ENCODE measurements around the gene CARD11.

Gene CARD11

DNA sequence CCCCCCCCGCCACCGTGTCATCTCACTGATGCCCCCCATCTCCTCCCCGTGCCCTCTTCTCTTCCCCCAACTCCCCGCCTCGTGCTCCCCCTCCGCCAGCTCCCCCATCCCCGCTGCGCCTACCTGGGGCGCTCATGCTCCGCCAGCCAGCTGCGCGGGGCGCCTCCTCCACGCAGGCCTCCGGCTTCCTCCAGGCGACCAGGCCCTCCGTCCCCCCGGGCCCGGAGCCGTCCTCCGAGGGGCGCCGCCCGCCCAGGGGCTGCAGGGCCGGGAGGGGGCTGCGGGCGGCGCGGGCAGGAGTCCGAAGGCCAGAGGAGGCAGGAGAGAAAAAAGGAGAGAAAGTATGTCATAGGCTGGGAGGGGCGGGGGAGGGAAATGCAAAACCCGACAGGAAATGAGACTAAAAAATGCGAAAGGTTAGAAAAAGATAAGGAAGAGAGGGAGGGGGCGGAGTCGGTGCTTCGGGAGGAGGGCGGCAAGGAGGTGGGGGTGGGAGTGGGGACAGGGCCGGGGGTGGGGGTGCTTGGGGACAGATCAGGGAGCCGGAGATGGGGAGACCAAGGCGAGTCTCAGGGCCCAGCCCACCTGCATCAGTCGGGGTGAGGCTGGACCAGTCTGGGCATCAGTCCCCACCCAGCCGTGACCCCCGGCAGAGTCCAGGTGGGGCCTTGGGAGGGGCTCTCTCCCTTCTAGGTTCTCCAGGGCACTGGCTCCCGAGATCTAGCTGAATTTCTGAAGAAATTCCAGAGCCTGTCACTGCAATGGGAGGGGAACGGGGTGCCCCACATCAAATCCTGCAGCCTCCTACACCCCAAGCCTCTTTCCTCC lies at the start of gene CARD11:
Gene CARD11 (minus strand): TSS at position 324 of the 828 bp plus-strand sequence. CDS start 85,361 bp downstream, outside the sequence.
- DNase-seq = no peak

GRCh38 chr7:3092468-3092867 lies 48.8 kb upstream of the CARD11 start:
- DNase-seq = no peak

DNA sequence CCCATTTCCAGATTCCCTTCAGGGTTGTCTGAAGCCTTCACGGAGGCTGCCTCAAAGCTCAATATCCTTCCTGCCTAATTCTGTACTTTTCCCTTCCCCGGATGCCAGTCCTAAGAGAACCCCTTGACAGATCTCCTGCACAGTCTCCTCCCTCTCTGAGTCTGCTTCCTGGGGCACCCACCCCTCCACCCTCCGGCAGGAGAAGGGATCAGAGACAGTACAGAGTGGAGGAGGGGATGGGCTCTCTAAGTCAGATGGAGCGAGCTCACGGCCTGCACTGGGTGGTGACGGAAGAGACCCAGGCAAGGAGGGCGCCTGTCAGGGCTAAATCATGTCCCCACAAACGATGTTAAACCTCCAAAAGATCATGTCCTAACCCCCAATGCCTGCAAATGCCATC lies 48.0 kb upstream of the CARD11 start:
- no peak for DNase-seq

- no peak for DNase-seq
Observed at GRCh38 chr7:3089493-3089892, 45.8 kb upstream of the CARD11 start.

DNA sequence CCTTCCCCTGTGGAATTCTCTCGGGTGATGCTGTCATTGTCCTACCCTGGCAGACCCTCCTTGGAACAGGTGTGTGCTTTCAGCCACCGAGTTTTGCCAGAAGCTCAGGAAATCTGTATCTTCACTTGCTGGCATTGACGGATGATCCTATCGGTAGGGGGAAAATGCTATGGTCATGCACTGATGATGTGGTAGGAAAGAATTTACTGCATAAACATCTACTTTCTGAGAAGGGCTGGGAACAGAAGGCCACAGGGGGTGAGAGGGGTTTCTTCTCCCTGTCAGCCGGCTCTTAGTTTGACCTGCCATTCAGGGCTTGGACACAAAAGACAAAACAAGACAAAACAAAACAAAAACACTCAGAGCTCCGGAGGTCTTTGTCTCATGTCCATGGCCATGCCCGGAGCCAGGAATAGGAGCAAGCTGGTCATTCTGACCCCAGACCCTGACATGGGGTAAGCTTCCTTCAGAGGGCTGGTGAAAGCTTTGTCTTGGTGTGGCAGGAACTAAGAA lies 43.6 kb upstream of the CARD11 start:
- no peak for DNase-seq

- no peak for DNase-seq
Observed at GRCh38 chr7:3083350-3083749, 39.7 kb upstream of the CARD11 start.

DNA sequence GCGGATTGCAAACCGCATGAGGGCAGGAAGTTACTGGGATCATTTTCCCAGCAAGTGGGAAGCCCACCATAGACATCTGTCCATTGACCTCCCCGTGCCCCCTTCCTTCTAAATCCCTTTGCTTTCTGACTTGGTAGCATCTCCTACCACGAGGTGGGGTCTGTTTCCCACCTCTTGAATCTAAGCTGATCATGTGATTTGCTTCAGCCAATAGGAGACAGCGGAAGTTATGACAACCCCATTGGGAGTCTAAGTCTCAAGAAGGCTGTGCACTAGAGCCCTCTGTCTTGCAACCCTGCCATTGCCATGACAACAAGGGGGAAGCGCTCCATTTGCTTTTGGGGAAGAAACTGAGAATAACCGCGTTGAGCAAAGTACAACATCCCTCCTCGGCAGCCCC lies 39.2 kb upstream of the CARD11 start:
- no peak for DNase-seq

DNA sequence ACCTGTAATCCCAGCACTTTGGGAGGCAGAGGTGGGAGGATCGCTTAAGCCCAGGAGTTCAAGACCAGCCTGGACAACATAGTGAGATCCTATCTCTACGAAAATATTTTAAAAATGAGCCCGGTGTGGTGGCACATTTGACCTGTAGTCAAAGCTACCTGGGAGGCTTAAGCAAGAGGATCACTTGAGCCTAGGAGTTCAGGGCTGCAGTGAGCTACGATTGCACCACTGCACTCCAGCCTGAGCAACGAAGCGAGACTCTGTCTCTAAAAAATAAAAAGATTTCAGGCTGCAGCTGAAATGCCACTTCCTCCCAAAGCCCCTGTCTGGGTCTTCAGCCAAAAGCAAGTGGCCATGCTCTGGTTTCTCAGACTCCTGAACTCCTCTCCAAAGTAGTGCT lies 38.7 kb upstream of the CARD11 start:
- DNase-seq = no peak

GRCh38 chr7:3080106-3080505 lies 36.4 kb upstream of the CARD11 start:
- DNase-seq = no peak

DNA sequence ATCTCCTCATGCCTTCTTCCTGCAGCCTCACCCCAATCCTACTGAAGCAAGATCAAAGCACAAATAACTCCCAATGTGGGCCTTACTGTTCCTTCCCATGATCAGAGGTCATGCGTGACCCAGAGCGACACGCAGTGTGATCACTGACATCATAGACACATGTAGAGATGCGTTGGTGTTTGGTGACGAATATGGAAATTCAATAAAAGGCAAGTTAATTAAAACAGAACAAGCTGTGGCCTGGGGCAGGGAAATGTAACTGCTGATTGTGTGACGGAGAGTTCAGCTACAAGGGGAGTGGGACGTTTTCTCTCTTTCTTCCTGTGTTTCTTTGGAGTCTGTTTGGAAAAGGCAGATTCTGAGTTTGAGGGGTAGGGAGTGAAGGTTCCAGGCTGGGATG lies 34.8 kb upstream of the CARD11 start:
- DNase-seq = no peak

DNA sequence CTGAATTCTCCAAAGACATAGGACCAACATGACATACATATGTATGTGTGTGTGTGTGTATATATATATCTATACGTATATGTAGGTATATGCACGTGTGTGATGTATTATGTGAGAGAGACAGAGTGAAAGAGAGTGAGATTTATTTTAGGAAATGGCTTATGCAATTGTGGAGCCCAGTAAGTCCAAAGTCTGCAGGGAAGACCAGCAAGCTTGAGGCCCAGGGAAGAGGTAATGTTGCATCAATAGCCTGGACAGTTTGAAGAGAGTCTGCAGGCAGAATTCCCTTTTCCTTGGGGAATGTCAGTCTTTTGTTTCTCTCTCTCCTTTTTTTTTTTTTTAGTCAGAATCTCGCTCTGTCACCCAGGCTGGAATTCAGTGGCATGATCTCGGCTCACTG lies 33.0 kb upstream of the CARD11 start:
- no peak for DNase-seq

DNA sequence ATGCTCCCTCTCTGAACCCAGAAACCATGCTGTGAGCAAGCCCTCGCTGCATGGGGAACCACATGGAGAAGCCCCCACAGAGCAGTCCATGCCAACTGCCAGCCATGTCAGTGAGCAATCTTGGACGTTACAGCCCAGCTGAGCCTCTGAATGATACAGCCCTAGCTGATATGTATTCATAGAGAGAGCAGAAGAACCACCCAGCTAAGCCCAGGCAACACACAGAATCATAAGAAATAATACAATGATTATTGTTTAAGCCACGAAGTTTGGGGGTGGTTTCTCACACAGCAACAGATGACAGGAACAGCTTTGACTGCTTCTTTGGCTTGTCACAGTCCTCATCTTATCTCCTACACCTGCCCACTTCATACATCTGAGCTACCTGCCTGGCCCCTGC lies 32.5 kb upstream of the CARD11 start:
- DNase-seq = no peak

DNA sequence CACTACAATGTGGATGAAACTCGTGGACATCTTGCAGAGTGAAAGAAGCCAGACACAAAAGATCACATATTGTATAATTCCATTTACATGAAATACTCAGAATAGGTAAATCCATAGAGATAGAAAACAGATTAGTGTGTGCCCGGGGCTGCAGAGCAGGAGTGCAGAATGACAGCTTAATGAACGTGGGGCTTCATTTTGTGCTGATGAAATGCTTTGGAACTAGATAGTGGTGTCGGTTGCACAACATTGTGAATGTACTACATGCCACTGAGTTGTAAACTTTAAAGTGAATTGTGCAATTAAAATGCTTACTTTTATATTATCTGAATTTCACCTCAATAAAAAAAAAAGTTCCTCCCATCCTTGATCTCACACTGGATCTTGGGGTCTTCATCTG lies 31.8 kb upstream of the CARD11 start:
- DNase-seq = no peak

GRCh38 chr7:3074459-3074821 lies 30.8 kb upstream of the CARD11 start:
- no peak for DNase-seq

DNA sequence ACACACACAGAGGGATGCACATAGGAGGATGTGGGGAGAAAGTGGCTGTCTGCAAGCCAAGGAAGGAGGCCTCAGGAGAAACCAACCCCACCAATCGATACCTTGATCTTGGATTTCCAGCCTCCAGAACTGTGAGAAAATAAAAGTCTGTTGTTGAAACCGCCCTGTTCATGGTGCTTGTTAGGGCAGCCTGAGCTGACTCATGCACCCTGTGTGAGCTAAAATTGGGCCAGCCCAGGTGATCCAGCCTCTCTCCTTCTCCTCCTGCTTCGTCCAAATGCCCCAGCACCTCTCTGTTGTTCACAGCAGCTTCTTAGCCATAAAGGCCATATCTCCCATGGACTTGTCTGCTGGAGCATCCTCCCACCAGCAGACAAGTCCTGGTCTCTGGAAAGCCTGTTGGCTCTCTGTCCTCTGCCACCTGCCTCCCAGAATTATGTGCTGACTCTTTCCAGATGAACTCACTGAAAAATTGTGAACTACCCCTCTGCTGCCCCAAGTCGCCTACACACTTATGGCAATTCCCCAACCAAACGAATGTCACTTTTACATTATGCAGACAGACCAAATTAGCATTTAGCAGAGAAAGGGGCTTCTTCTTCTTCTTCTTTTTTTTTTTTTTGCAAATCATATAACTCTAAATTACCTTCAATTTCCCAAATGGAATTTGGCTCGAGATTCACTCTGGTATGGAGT lies 30.2 kb upstream of the CARD11 start:
- DNase-seq = no peak

GRCh38 chr7:3070908-3071307 lies 27.2 kb upstream of the CARD11 start:
- no peak for DNase-seq

- DNase-seq = no peak
Observed at GRCh38 chr7:3069771-3070449, 26.2 kb upstream of the CARD11 start.

GRCh38 chr7:3068530-3068929 lies 24.9 kb upstream of the CARD11 start:
- DNase-seq = no peak

DNA sequence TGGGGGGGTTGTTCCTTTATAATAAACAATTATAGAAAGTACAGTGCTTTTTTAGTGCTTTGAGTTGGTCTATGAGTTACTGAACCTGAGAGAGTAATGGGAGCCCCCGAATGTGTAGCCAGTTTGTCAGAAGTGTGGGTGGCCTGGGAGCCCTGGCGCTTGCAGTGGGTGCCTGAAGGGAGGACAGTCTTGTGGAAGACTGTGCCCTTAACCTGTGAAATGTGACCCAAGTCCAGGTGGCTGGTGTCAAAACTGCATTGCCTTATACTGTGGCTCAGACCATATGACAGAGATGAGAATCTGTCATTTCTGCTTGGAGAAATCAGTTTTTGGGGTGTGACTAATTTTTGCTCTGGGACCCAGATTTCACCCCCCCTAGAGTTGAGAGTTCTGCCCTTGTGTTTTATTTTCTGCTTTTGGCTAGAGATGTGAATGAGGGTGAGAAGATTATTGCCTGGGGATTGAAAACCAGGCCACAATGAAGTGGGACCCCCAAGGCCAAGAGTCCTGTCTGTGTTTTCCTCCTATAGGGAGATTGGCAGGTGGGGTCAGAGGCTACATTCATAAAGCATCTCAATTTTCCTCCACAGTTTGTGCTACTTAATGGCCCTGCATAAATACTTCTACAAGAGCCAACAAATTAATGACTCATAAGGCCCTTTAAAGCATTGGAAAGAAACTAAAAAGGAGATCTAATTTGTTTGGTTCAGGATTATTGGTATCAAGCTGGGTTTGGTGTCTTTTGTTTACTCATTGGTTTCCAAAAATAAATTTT lies 24.1 kb upstream of the CARD11 start:
- DNase-seq = no peak

DNA sequence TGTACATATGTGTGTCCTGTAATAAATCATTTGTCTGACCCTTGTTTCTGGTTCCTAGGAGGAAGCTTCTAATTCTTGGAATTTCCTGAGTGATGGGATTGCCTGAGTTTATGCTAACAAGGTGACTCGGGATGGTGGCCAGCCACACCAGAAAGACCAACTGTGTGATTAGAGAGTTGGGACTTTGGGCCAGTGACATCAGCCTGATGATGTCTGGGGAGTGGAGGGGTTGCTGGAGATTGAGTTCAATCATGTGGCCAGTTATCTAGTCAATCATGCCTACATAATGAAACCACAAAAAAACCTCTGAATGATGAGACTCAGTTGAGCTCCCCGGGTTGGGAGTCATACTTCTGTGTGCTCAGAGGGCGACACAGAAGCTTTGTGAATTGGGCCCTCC lies 23.5 kb upstream of the CARD11 start:
- no peak for DNase-seq

DNA sequence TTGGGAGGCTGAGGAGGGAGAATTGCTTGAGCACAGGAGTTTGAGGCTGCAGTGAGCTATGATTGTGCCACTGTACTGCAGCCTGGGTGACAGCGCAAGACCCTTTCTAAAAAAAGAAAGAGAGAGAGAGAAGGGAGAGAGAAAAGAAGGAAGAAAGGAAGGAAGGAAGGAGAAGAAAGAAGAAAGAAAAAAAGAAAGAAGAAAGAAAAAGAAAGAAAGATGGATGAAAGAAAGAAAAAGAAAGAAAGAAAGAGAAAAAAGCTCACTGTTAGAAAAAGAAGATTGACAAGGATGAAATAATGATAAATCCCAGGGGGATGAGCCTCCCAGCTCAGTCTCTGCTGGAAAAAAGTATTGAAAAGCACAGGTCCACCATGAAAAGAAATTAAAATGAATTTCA lies 22.8 kb upstream of the CARD11 start:
- DNase-seq = no peak

DNA sequence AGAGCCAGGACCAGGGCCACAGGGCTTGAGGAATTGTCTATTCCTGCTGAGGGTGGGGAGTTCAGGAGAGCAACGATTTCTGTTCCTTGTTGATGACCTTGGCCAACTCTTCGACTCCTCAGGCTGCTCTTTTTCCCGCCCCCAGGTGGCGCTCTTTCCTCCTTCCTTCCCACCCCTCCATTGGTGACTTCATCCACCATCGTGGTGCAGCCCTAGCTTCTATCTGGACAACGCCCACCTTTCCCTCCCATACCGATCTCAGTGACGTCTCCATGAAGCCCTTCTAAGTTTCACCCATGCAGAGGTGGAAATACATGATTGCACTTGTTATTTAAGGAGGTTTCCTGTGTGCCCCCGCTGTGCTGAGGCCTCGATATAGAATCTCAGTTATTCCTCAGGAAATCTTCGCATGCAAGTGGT lies 22.1 kb upstream of the CARD11 start:
- DNase-seq = no peak

- no peak for DNase-seq
Observed at GRCh38 chr7:3064067-3064466, 20.4 kb upstream of the CARD11 start.
